KMS-11 (cell line): ENCODE measurements around the gene XRCC5.
A peak's percentile ranks its signal among the peaks of the same experiment; 100 is the strongest.
"Not testable (repeated sequence)": the region's sequence is repeated elsewhere in the genome, so short reads cannot be mapped to it uniquely, and the experiment has no call there.

Experiments
- H2AFZ ChIP-seq: fragments of 200-600 bp; sonication (generic); 2 replicates; pipeline ENCODE4 v1.6.1; 2016; ENCODE audit warnings: antibody characterized with exemption, mixed run types, low read depth
- H3K27ac ChIP-seq: fragments of 200-600 bp; sonication (generic); 2 replicates; pipeline ENCODE4 v1.6.1; 2016; ENCODE audit warnings: mild to moderate bottlenecking, mixed run types
- H3K27me3 ChIP-seq: fragments of 200-600 bp; sonication (generic); 2 replicates; pipeline ENCODE4 v1.6.1; 2017; ENCODE audit warnings: mild to moderate bottlenecking, low read depth, mixed run types, moderate library complexity; ENCODE audit not compliant: insufficient read depth
- H3K36me3 ChIP-seq: fragments of 200-600 bp; sonication (generic); 2 replicates; pipeline ENCODE4 v1.6.1; 2017; ENCODE audit warnings: mild to moderate bottlenecking, mixed run types; ENCODE audit not compliant: insufficient read depth
- H3K4me1 ChIP-seq: fragments of 200-600 bp; sonication (generic); 2 replicates; pipeline ENCODE4 v1.6.1; 2016; ENCODE audit warnings: mild to moderate bottlenecking, low read depth, mixed run types; ENCODE audit not compliant: poor library complexity, severe bottlenecking
- H3K4me2 ChIP-seq: fragments of 200-600 bp; sonication (generic); 2 replicates; pipeline ENCODE4 v1.7.0; 2016; ENCODE audit warnings: mild to moderate bottlenecking, mixed run types
- H3K4me3 ChIP-seq: fragments of 200-600 bp; sonication (generic); IDR thresholded peaks from 2 replicates; pipeline ENCODE4 v1.6.1; 2017; ENCODE audit warnings: low read depth, low read length, mixed read lengths; ENCODE audit not compliant: insufficient read depth
- H3K79me2 ChIP-seq: fragments of 200-600 bp; sonication (generic); 2 replicates; pipeline ENCODE4 v1.6.1; 2016; ENCODE audit warnings: low read depth, mixed run types; ENCODE audit not compliant: insufficient read depth
- H3K9ac ChIP-seq: fragments of 200-600 bp; sonication (generic); 2 replicates; pipeline ENCODE4 v1.6.1; 2016; ENCODE audit warnings: mild to moderate bottlenecking, mixed run types
- H4K20me1 ChIP-seq: fragments of 200-600 bp; sonication (generic); 2 replicates; pipeline ENCODE4 v1.6.1; 2016; ENCODE audit warnings: mild to moderate bottlenecking, mixed run types; ENCODE audit not compliant: insufficient read depth
- TF ChIP-seq, protein P1 (sequence below): fragments of 200-600 bp; sonication (generic); conservative IDR thresholded peaks from 2 replicates; pipeline ENCODE4 v1.6.1; 2017; ENCODE audit warnings: low read depth, mild to moderate bottlenecking, antibody characterized with exemption, low read length, moderate library complexity, mixed read lengths

Gene XRCC5

DNA sequence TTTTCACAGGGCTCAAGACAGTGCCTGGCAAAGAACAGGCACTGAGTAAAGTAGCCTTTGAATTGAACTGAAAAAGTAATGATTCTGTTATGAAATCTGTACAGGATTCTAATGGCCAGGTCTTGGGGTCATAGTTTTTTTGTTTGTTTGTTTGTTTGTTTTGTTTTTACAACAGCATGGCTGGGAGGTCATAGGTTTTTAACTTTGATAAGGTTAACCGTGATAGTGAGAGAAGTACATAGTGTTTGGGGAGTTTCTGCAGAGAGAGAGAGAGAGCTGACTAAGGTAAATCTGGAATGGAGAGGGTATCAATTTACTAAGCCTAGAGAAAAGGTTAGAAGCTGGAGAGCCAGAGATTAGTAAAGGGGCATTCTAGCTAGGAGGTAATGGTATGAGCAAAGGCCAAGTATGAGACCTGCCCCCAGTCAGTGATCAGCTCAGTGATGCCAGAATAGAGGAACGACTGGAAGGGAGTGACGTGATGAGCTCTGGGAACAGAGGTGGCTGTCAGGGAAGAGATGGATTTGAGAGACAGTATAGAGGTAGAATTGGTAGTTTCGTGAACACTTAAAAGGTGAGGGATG, 25.9 kb downstream of the XRCC5 start:
- peaks cover 20% of the 10 kb centered on the region for H3K79me2 ChIP-seq
- no peak overlapping the region for H3K4me2 ChIP-seq
- H3K36me3 ChIP-seq = peaks cover 35% of the 10 kb centered on the region; the same call in 1 of the 2 replicates
- no peak overlapping the region for H3K4me3 ChIP-seq
- H4K20me1 ChIP-seq = no peaks in the 10 kb centered on the region
- TF ChIP-seq, protein P1, sequence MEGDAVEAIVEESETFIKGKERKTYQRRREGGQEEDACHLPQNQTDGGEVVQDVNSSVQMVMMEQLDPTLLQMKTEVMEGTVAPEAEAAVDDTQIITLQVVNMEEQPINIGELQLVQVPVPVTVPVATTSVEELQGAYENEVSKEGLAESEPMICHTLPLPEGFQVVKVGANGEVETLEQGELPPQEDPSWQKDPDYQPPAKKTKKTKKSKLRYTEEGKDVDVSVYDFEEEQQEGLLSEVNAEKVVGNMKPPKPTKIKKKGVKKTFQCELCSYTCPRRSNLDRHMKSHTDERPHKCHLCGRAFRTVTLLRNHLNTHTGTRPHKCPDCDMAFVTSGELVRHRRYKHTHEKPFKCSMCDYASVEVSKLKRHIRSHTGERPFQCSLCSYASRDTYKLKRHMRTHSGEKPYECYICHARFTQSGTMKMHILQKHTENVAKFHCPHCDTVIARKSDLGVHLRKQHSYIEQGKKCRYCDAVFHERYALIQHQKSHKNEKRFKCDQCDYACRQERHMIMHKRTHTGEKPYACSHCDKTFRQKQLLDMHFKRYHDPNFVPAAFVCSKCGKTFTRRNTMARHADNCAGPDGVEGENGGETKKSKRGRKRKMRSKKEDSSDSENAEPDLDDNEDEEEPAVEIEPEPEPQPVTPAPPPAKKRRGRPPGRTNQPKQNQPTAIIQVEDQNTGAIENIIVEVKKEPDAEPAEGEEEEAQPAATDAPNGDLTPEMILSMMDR = no peak
- H3K4me1 ChIP-seq = peaks cover 33% of the 10 kb centered on the region
- H3K9ac ChIP-seq = no peak overlapping the region
- peak overlapping the region; percentile 11; the same call in 1 of the 2 replicates for H3K27ac ChIP-seq
- no peaks in the 10 kb centered on the region for H3K27me3 ChIP-seq
- H2AFZ ChIP-seq = no peak overlapping the region

DNA sequence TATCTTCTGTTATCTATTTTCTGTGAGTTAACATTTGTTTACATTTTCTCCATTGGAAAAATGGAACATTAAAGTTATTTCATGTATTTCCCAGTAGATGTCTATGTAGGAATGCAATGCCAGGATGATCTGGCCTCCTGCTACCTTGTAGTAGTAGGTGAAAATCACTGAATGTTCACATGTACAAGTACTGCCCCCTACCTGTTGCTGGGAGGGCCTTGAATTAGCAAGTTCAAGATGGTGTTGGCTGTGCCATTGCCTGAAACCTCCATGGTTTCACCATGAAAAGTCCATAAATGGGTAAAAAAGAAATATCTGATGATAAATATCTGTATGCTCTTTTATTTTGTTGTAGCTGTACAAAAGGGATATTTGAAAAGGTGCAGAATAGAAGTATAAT, 30.7 kb downstream of the XRCC5 start:
- H4K20me1 ChIP-seq = no peaks in the 10 kb centered on the region

DNA sequence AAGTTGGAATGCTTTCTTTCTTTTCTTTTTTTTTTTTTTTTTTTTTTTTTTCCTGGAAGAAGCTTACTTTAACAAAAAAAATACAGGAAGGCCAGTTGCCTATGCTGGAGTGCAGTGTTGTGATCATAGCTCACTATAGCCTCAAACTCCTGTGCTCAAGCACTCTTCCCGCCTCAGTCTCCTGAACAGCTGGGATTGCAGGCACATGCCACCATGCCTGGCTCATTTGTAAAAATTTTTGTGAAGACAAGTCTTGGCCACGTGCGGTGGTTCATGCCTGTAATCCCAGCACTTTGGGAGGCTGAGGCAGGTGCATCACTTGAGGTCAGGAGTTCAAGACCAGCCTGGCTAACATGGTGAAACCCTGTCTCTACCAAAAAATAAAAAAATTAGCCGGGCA, 32.4 kb downstream of the XRCC5 start:
- not testable (repeated sequence) for H3K9ac ChIP-seq, H3K79me2 ChIP-seq, H3K4me2 ChIP-seq, H3K4me3 ChIP-seq, H3K27me3 ChIP-seq, H2AFZ ChIP-seq, H4K20me1 ChIP-seq
- 0 out of 2 replicates have a peak overlapping the region, but pooled peaks have one; percentile 19 for H3K27ac ChIP-seq
- H3K36me3 ChIP-seq = peaks cover 55% of the 10 kb centered on the region
- peaks cover 53% of the 10 kb centered on the region for H3K4me1 ChIP-seq

More for the DNA sequence above, 30.7 kb downstream of the XRCC5 start:
- TF ChIP-seq, protein P1 = peak; percentile 60
- Histone ChIP-seq H3K4me2 (no peak overlapping the region), H3K79me2 (peaks cover 10% of the 10 kb centered on the region), H3K4me3 (no peak overlapping the region), H3K4me1 (peaks cover 51% of the 10 kb centered on the region), H3K36me3 (peaks cover 56% of the 10 kb centered on the region), H2AFZ (no peak overlapping the region), H3K9ac (no peak overlapping the region), H3K27ac (no peak overlapping the region), H3K27me3 (no peaks in the 10 kb centered on the region)

DNA sequence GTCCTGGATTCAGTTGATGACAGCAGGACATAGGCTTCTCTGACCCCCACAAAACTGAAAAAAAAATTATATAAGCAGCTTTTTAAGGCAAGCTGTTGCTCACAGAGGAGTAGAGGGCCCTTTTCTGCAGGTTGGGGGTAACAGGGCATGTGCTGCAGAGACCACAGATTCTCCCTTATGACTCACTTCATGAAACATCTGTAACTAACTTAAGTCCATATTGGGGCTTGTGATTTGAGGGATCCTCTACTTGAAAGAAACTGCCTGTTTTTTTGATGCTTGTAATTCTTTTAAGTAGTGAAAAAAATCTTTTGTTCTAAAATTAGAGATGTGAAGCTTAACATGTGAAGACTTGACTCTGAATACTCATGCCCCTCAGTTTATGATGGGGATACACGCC, 33.4 kb downstream of the XRCC5 start:
- peaks cover 53% of the 10 kb centered on the region for H3K4me1 ChIP-seq
- no peaks in the 10 kb centered on the region for H4K20me1 ChIP-seq
- peaks cover 52% of the 10 kb centered on the region for H3K36me3 ChIP-seq
- no peak overlapping the region for H3K9ac ChIP-seq
- H2AFZ ChIP-seq = no peak overlapping the region
- TF ChIP-seq, protein P1 = no peak
- H3K27me3 ChIP-seq = no peaks in the 10 kb centered on the region
- no peak overlapping the region for H3K4me2 ChIP-seq
- no peak overlapping the region for H3K4me3 ChIP-seq
- peak overlapping the region; percentile 19; the same call in 1 of the 2 replicates for H3K27ac ChIP-seq
- H3K79me2 ChIP-seq = peaks cover 7% of the 10 kb centered on the region; the same call in 1 of the 2 replicates

DNA sequence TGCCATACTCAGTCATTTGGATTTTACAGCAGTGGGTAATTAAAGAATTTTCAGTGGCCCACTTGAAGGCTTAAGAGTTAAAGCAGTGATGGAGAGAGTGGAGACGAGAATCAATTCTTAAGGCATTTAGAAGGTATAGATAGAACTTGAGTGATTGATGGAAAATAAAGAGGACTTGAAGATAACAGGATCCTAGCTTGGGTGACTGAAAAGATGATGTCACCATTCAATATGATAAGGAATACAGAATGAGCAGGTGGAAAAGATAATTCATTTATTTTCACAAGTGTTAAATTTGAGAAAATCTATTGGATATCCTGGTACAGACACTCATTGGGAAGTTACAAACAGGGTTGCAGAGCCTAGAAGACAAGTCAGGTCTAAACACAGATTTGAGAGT, 35.2 kb downstream of the XRCC5 start:
- Histone ChIP-seq H2AFZ (no peak overlapping the region), H3K4me2 (no peak overlapping the region), H3K4me1 (peaks cover 45% of the 10 kb centered on the region), H3K36me3 (peaks cover 42% of the 10 kb centered on the region), H3K79me2 (peaks cover 11% of the 10 kb centered on the region; the same call in 1 of the 2 replicates), H3K27ac (no peak overlapping the region), H3K9ac (no peak overlapping the region), H3K4me3 (no peak overlapping the region), H4K20me1 (no peaks in the 10 kb centered on the region), H3K27me3 (no peaks in the 10 kb centered on the region)
- TF ChIP-seq, protein P1 = no peak
